Melanocyte of skin (primary cell): ENCODE results near the gene CDK5RAP1. TPM values are rescaled to one million over a fixed set of nuclear protein-coding genes. Genes with fewer than 3 reads are reported as not detected.

Source experiments
- total RNA-seq, 2 donors: library from RNA; depleted of rRNA; stranded (reverse); fragments of >200 nt; gene quantifications; 2 replicates each; pipeline ENCODE4 v1.2.3, GENCODE V29; 2012

The CDK5RAP1 gene
- 10 to 100 TPM; 21.0 to 34.3 TPM for total RNA-seq

GRCh38 chr20:33401184-33401920 is at the start of gene CDK5RAP1:
TSS of gene CDK5RAP1 (minus strand) at chr20:33401519. CDS start at chr20:33397064, 4,455 bp downstream.

GRCh38 chr20:33443512-33444239 is 42.4 kb upstream of the CDK5RAP1 start, which contains the start of gene SNTA1:
TSS of gene SNTA1 (minus strand) at chr20:33443763. CDS start at chr20:33443620, 143 bp downstream.

Other genes with a start within 250 kb of the CDK5RAP1 start
- not detected for gene BPIFA2, start 233.4 kb downstream of the CDK5RAP1 start, total RNA-seq
- gene BPIFA3, start 184.2 kb downstream of the CDK5RAP1 start, total RNA-seq = not detected
- gene BPIFA1, start 165.5 kb downstream of the CDK5RAP1 start, total RNA-seq = not detected
- not detected for gene BPIFB1, start 118.3 kb downstream of the CDK5RAP1 start, total RNA-seq
- 10 to 100 TPM; 13.3 to 14.8 TPM for gene SNTA1, start 42.2 kb upstream of the CDK5RAP1 start, total RNA-seq
- gene CBFA2T2, start 88.6 kb upstream of the CDK5RAP1 start, total RNA-seq = 1 to 10 TPM; 7.7 to 8.6 TPM